NCI-H1436 treated with DMSO at 0.1 percent for 48 hours (cell line): ENCODE measurements around the gene PLEKHA8.

ENCODE experiments used
- DNase-seq: peaks from one replicate; lab custom pipeline; 2025; lab: John Stamatoyannopoulos, UW

Gene PLEKHA8

DNA sequence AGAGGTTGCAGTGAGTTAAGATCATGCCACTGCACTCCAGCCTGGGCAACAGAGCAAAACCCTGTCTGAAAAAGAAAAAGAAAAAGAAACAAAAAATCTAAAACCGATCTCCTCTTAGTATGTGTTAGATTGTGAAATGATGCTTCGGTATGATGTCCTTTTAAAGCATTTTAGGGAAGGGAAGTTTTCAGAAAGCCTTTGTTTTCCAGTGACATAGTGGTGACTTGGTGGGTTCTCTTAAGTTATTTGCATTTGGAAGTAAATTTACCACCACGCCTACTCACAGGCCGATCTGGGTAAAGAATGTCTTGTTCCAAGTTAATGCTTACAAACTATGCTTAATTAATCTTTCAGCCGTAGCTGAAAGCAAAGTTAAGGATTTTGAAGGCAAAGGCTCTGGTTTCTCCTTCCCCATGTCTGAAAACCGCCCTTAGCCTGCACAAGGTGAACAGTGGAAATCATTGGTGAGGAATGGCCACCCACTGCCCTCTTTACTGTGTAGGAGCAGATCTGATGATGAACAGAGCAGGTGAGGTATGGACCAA lies 117.3 kb downstream of the PLEKHA8 start:
- DNase-seq: no peak

DNA sequence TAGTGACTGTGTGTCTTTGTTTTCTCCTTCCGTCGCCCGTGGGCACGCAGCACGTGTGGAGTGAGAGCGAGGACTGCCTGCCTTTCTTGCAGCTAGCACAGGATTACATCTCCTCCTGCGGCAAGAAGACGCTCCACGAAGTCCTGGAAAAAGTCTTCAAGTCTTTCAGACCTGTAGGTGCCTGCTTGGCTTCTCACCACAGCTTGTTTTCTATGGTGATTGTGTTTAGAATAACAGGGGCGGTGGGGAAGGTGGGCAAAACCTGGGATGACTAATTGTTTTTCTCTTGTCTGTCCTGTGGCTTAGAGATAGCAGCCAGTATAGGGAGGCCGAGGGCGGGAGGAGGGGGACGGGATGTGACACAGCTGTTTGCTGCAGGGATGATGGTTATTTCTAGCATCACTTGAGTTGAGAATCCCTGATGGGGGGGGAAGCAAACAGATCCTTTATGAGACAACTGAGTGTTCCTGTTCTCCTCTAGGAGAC lies 118.0 kb downstream of the PLEKHA8 start:
- no peak for DNase-seq

GRCh38 chr7:30147223-30147622 lies 119.0 kb downstream of the PLEKHA8 start:
- DNase-seq: no peak

GRCh38 chr7:30147785-30148184 lies 119.6 kb downstream of the PLEKHA8 start:
- no peak for DNase-seq

DNA sequence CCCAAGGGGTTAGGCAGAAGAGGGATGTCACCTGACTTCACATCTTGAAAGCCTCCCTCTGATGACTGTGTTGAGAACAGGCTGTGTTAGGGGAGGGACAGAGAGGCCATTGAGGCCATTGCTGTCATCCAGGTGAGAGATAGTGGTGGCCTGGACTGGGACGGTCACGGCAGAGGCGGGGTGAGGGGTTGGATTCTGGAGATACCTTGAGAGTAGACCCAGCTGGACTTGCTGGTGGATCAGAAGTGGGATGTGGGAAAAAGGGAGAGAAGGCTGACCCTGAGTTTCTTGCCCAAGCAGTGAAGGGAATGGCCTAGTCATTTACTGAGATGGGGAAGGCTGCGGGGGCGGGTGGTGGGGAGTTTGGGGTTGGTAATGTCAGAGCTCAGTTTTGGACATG lies 120.2 kb downstream of the PLEKHA8 start:
- DNase-seq: no peak

DNA sequence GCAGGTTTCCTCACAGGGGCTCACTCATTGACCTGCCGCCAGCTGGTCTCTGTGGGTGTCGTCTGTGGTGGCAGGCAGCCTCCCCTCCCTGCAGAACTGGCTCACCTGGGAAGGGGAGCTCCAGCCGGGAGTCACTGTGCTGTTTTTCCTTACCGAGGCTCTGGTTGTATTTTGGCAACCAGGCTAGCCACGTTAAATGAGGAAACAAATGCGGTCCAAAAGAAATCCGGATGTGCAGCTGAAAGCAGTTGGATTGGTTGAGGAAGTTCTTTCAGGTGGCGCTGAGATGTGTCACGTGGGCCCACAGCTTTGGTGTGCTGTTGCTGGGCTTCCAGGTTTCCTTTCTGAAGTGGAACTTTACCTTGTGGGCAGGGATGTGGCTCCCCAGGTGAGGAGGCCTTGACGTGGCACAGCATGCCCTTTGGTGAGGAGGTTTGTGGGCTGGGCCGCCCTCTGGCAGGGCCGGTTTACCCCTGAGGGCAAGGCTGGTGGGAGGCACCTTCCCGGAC lies 120.8 kb downstream of the PLEKHA8 start:
- no peak for DNase-seq

- no peak for DNase-seq
Measured at GRCh38 chr7:30149640-30150272, 121.5 kb downstream of the PLEKHA8 start.

DNA sequence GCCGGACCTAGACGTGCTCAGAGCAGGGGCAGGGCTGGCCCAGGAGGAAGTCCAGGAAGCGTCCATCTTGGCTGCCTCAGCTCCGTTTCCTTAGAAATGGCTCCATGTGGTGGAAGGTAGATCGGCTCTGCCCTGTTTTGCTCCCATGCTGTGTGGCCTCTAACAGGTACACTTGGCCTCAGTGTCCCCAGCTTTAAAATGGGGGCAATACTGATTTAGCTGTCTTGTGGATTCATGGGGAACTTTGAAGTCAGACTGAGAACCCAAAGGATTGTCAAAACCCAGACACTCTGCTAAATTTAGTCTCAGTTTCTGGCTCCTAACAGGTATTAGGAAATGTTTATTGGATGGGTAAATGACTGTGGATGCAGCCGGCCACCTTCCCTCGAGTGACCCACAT lies 122.5 kb downstream of the PLEKHA8 start:
- no peak for DNase-seq

- DNase-seq: no peak
Measured at GRCh38 chr7:30154111-30154587, 125.9 kb downstream of the PLEKHA8 start.

GRCh38 chr7:30155481-30155880 lies 127.3 kb downstream of the PLEKHA8 start:
- no peak for DNase-seq

DNA sequence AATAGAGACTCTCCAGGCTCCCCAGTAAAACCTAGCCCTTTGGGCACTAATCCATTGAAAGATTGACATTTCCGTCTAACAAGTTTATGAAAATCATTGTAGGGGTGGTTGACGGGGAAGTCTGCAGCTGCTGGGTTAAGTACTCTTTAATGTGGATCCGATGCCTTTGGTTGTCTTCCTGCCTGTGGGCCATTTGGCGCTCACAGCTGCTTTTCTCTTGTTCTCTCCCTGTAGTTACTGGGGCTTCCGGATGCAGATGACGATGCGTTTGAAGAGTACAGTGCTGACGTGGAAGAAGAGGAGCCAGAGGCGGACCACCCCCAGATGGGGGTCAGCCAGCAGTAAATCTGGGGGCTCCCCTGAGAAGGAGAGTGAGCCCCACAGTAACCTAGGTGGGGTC lies 129.0 kb downstream of the PLEKHA8 start:
- no peak for DNase-seq

DNA sequence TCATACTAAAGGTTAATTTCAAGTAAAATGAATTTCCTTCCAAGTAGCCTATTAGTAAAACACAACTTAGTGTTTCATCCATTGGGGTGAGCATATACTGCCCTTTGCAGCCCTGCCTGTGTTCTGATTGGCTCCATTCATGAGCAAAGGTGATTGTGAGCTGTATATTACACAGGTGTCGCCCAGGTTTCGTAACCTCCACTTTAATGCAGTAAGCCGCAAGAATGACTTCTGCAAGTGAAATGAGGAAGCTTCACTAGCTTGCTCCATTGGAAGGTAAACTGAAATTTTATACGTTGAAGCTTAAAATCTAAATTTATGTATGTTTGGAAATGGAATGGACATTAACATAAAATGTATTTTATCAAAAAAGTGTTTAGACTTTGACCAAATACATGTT lies 131.0 kb downstream of the PLEKHA8 start:
- DNase-seq: no peak

GRCh38 chr7:30159698-30160143 lies 131.5 kb downstream of the PLEKHA8 start:
- DNase-seq: peak; percentile 23

DNA sequence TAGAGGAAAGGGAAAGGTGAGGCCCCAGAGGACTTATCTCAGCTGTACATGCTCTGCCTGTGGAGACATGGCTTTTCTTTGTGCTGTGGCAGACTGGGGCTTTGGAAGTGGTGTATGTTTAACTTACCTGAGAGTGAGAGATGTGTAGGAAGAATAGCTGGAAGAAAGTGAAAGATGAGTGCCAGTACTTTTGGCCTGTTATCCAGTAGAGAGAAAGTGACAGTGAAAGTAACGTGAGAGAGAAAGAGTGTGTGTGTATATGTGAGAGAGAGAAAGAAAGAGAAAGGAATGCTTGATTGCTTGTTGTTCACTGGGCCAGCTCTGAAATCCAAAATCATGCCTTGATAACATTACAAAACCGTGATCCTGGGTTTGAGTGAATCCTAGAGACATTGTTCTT lies 132.1 kb downstream of the PLEKHA8 start:
- DNase-seq: no peak

- DNase-seq: no peak
Measured at GRCh38 chr7:30162133-30162532, 133.9 kb downstream of the PLEKHA8 start.

DNA sequence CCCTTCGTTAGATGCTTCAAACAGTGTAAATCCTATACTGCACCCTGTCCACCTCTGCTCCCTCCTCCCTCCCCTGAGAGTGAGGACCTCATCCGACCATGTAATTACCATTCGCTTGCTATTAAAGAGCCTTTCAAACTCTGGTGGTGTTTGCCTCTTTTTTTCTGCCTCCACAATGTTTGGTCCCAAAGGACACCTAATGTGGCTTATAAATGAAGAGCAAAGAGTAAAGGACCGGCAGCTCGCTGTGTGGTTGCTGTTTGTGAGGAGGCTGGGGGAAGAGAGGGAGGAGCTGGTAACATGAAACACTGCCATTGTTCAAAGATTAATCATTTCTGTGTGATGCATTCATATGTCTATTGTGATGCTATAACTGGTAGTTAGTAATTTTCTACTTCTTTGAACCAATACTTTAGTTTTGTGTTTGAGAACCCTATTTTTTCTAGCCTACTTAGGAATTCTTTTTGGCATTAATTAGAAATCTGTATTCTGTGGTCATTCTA lies 134.5 kb downstream of the PLEKHA8 start:
- DNase-seq: peak; percentile 93

DNA sequence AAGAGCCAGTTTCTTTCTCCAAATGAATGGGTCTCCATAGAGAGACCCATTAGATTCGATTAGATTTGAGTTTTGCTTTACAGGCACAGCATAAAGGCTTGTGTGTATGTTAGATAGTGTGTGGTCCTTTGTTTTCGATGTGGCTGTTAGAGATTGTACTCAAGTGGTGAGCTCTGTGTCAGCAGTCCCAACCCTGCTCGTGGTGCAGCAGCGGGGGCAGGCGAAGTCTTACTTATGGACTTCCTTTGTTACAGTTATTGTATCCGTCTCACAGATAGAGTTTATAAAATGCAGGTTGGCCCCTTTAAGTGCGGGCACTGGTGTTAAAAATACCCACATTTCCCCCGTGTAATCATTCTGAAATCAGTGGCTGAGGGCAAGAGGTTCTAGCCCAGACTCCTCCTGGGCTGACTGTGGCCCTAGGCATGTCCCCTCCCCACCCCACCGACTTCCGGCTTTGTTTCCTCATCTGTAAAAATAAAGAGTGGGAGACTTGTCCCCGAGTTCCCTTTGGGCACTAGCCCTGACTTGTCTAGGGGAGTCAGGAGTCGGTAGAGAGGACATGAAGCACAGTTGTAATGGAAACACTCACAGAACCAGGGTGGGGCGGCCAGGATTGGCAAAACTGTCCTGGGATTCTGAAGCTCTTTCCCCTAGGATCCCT lies 135.2 kb downstream of the PLEKHA8 start:
- peak; percentile 82 for DNase-seq

- DNase-seq: peak; percentile 42
Measured at GRCh38 chr7:30164567-30164966, 136.4 kb downstream of the PLEKHA8 start.

DNA sequence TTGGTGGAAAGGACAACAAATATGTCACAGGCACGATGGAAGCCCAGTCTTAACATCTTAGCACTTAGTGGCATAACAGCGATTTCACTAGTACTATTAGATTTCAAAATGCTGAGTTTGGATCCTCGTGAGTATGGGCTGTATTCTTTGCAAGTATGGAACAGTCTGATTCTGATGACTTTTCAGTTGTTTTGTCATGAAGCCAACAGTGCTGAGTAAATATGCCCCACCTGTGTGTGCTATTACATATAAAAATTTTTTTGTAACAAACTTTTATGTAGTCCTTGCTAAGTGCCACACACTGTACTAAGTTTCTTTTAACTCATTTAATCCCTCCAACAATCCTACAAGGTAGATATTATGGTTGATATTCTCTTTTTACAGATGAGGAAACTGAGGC lies 137.4 kb downstream of the PLEKHA8 start:
- no peak for DNase-seq

DNA sequence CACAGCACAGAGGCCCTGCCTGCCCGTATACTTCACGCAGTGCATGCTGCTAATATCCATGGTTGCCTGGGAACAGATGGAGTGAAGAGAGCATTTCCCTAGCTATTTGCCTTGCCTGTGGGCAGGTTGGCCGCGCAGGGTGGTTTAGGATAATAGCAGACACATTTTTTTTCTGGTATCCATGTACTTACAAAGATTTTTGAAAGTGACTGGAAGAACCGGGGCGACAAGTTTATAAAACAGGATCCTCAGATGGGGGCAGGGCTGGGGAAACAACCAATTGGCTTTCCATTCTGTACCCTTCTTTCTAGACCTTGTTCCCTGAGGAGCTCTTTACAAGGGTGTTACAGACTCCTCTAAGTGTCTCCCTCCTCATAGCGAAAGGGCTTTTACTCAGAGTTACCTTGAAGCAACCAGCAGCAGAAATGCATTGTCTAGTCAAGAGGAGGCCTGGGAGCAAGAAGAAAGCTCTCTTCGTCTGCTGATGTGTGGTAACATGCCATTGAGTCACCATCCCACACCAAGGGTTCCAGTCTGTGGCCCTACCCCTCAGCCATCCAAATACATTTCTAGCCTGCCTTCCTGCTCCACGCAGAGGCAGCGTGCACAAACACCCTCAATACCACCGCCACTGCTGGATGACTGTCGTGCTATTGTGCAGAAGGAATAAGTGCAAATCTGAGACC lies 138.1 kb downstream of the PLEKHA8 start:
- peak; percentile 44 for DNase-seq

DNA sequence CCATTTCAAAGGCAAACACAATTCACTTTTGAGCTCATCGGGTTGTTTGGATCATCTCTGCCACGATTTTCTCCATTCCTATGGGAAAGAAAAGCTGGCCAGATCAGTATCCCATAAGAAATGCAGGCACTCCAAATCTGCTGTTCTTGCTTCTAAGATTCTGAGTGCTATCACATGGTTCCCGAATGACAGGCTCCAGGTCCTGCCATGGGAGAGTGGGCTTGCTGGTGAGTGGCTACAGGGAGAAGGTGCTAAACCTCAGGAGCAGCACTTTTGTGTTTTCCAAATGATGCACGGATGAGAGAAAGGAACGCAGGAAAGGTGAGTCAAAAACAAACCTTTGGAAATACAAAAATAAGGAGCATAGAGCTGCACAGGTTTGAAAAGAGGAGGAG lies 138.6 kb downstream of the PLEKHA8 start:
- DNase-seq: no peak

DNA sequence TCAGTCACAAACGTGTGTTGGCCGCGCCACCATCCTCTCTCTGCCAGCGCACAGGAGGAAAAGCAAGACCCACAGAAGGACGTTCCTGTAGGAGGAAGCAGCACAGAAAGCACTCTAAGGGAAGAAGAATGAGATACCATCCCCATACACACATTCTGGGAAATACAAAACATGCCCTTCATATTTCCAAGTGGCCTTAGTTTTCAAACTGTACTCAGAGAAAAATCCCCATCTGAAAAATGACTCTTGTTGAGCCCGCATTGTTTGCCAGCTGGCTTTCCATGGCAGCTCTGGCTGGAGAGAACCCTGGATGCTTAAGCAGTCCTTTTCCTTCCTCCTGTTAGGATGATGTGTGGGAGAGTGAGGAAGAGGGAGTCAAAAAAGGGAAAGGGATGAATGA lies 139.7 kb downstream of the PLEKHA8 start:
- DNase-seq: no peak
